HEK293 (cell line): ENCODE measurements around the gene DPP9.
A peak's percentile ranks its signal among the peaks of the same experiment; 100 is the strongest.

ENCODE experiments used
- CTCF ChIA-PET: fragments of 350-600 bp; formaldehyde crosslinking; extraction: SDS; loops from one replicate; lab custom pipeline; 2021; ENCODE audit warnings: antibody characterized with exemption; lab: Yijun Ruan, JAX
- POLR2A ChIA-PET: fragments of 300-600 bp; formaldehyde crosslinking; extraction: SDS; loops from one replicate; lab custom pipeline; 2020; ENCODE audit warnings: antibody characterized with exemption, inconsistent platforms; lab: Yijun Ruan, JAX
- H3K27ac ChIP-seq: fragments of 200-500 bp; sonication (Bioruptor generic); 2 replicates; pipeline ENCODE4 v1.5.1; 2014; ENCODE audit warnings: low read depth, low read length, control low read depth, inconsistent platforms; ENCODE audit errors: extremely low read depth
- H3K36me3 ChIP-seq, 2 experiments: fragments of 200-500 bp in 1 of 2; sonication (Bioruptor generic) in 1 of 2; 1 replicate in 1 of 2; 2 replicates in 1 of 2; pipeline ENCODE4 v1.5.1; 2014 to 2017; ENCODE audit warnings: inconsistent platforms in 2 of 2, low read length in 2 of 2; ENCODE audit not compliant: control insufficient read depth in 2 of 2, insufficient read depth in 1 of 2
- H3K4me1 ChIP-seq: fragments of 200-500 bp; sonication (Bioruptor generic); 2 replicates; pipeline ENCODE4 v1.5.1; 2014; ENCODE audit warnings: mild to moderate bottlenecking, low read length, inconsistent platforms; ENCODE audit not compliant: control insufficient read depth, insufficient read depth
- H3K4me3 ChIP-seq: 2 replicates; pipeline ENCODE4 v1.5.1; 2011; ENCODE audit warnings: low read depth, mild to moderate bottlenecking, control low read depth, low read length, moderate library complexity
- H3K9me3 ChIP-seq: fragments of 200-500 bp; sonication (Bioruptor generic); 2 replicates; pipeline ENCODE4 v1.5.1; 2014; ENCODE audit warnings: low read depth, low read length, inconsistent platforms; ENCODE audit not compliant: control insufficient read depth, insufficient read depth
- AEBP2 ChIP-seq: fragments of 450-650 bp; formaldehyde crosslinking; IDR thresholded peaks from 2 replicates; pipeline ENCODE4 v1.5.1; 2016; ENCODE audit warnings: missing biosample characterization, missing genetic modification characterization, borderline replicate concordance
- ATF2 ChIP-seq: fragments of 450-650 bp; formaldehyde crosslinking; IDR thresholded peaks from 2 replicates; pipeline ENCODE4 v1.5.1; 2016; ENCODE audit warnings: missing biosample characterization, missing genetic modification characterization, low read depth
- EGR2 ChIP-seq: fragments of 450-650 bp; formaldehyde crosslinking; IDR thresholded peaks from 2 replicates; pipeline ENCODE4 v1.5.1; 2016; ENCODE audit warnings: low read depth, missing biosample characterization, missing genetic modification characterization
- GLI4 ChIP-seq: fragments of 450-650 bp; formaldehyde crosslinking; IDR thresholded peaks from 2 replicates; pipeline ENCODE4 v1.5.1; 2016; ENCODE audit warnings: missing biosample characterization, missing genetic modification characterization
- KLF16 ChIP-seq: fragments of 450-650 bp; formaldehyde crosslinking; IDR thresholded peaks from 2 replicates; pipeline ENCODE4 v1.5.1; 2017; ENCODE audit warnings: missing biosample characterization, missing genetic modification characterization
- KLF8 ChIP-seq: fragments of 450-650 bp; formaldehyde crosslinking; IDR thresholded peaks from 2 replicates; pipeline ENCODE4 v1.5.1; 2016; ENCODE audit warnings: missing biosample characterization, missing genetic modification characterization
- REST ChIP-seq: fragments of 450-650 bp; formaldehyde crosslinking; IDR thresholded peaks from 2 replicates; pipeline ENCODE4 v1.5.1; 2016; ENCODE audit warnings: missing biosample characterization, missing genetic modification characterization
- SETDB1 ChIP-seq: IDR thresholded peaks from one replicate; pipeline ENCODE4 v1.6.1; 2017; ENCODE audit warnings: mild to moderate bottlenecking, low read length, moderate library complexity, mixed read lengths; ENCODE audit not compliant: insufficient read length
- YY2 ChIP-seq: fragments of 450-650 bp; formaldehyde crosslinking; IDR thresholded peaks from 2 replicates; pipeline ENCODE4 v1.5.1; 2016; ENCODE audit warnings: missing biosample characterization, missing genetic modification characterization
- ZBTB17 ChIP-seq: fragments of 450-650 bp; formaldehyde crosslinking; IDR thresholded peaks from 2 replicates; pipeline ENCODE4 v1.5.1; 2016; ENCODE audit warnings: missing biosample characterization, missing genetic modification characterization
- ZBTB49 ChIP-seq: fragments of 450-650 bp; formaldehyde crosslinking; IDR thresholded peaks from 2 replicates; pipeline ENCODE4 v1.5.1; 2016; ENCODE audit warnings: missing biosample characterization, missing genetic modification characterization, low read depth
- ZFP3 ChIP-seq: fragments of 450-650 bp; formaldehyde crosslinking; IDR thresholded peaks from 2 replicates; pipeline ENCODE4 v1.5.1; 2016; ENCODE audit warnings: low read depth, missing biosample characterization, missing genetic modification characterization
- ZFP37 ChIP-seq: fragments of 450-650 bp; formaldehyde crosslinking; IDR thresholded peaks from 2 replicates; pipeline ENCODE4 v1.5.1; 2016; ENCODE audit warnings: missing biosample characterization, missing genetic modification characterization
- ZFP41 ChIP-seq: fragments of 450-650 bp; formaldehyde crosslinking; IDR thresholded peaks from 2 replicates; pipeline ENCODE4 v1.5.1; 2016; ENCODE audit warnings: missing biosample characterization, missing genetic modification characterization, borderline replicate concordance
- ZNF501 ChIP-seq: fragments of 450-650 bp; formaldehyde crosslinking; IDR thresholded peaks from 2 replicates; pipeline ENCODE4 v1.5.1; 2016; ENCODE audit warnings: missing biosample characterization, missing genetic modification characterization
- ZNF561 ChIP-seq: fragments of 450-650 bp; IDR thresholded peaks from 2 replicates; pipeline ENCODE4 v1.5.1; 2018; ENCODE audit warnings: missing biosample characterization, missing genetic modification characterization, borderline replicate concordance
- ZNF660 ChIP-seq: fragments of 450-650 bp; IDR thresholded peaks from 2 replicates; pipeline ENCODE4 v1.5.1; 2018; ENCODE audit warnings: missing biosample characterization, mild to moderate bottlenecking, missing genetic modification characterization
- ZNF768 ChIP-seq: fragments of 450-650 bp; formaldehyde crosslinking; IDR thresholded peaks from 2 replicates; pipeline ENCODE4 v1.5.1; 2018; ENCODE audit warnings: missing biosample characterization, mild to moderate bottlenecking, missing genetic modification characterization
- TF ChIP-seq, protein P1 (sequence below): sonication (generic); formaldehyde crosslinking; IDR thresholded peaks from 2 replicates; pipeline ENCODE4 v1.8.1; 2022; ENCODE audit warnings: mild to moderate bottlenecking, moderate library complexity, missing genetic modification reagents

The DPP9 gene

GRCh38 chr19:4768934-4769777 lies 45.5 kb upstream of the DPP9 start (continued):
- TF ChIP-seq GLI4 (tag by site-specific recombination) (0 out of 2 replicates have a peak, but pooled peaks have one; percentile 19), REST (tag by site-specific recombination) (peak; percentile 100), SETDB1 (no peak), ZFP37 (peak; percentile 63; the same call in 1 of the 2 replicates), ATF2 (tag by site-specific recombination) (0 out of 2 replicates have a peak, but pooled peaks have one; percentile 55), YY2 (tag by site-specific recombination) (peak; percentile 73), ZNF660 (tag by site-specific recombination) (0 out of 2 replicates have a peak, but pooled peaks have one; percentile 61), ZFP3 (no peak), KLF8 (peak; percentile 71), ZBTB17 (tag by site-specific recombination) (peak; percentile 73), ZNF501 (peak; percentile 76; the same call in 1 of the 2 replicates), ZNF561 (tag by site-specific recombination) (peak; percentile 90; the same call in 1 of the 2 replicates)
- TF ChIP-seq, protein P1, sequence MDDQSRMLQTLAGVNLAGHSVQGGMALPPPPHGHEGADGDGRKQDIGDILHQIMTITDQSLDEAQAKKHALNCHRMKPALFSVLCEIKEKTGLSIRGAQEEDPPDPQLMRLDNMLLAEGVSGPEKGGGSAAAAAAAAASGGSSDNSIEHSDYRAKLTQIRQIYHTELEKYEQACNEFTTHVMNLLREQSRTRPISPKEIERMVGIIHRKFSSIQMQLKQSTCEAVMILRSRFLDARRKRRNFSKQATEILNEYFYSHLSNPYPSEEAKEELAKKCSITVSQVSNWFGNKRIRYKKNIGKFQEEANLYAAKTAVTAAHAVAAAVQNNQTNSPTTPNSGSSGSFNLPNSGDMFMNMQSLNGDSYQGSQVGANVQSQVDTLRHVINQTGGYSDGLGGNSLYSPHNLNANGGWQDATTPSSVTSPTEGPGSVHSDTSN (CRISPR knock-in tag), result peak; percentile 99
- TF ChIP-seq, all 188 proteins: peak for 67

DNA sequence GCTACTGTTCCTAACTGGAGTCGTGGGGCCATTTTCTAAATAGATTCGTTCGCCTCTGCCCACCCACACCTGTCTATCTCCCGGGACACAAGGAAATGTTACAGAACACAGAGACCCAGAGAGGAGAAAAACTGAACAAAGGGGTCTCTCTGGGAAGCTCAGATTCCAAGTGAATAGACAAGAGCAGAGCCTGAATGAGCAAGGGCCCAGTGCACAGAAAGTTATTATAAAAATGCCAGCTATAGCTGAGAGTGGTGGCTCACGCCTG lies 40.7 kb upstream of the DPP9 start:
- no peak overlapping the region for H3K4me3 ChIP-seq
- ChIA-PET CTCF (interaction anchor here (0.6 to 1.6 kb wide), 6 partner anchors 11 to 669 kb away, joined by 3 to 5 read pairs (median 4); partner anchors contain the start of gene FEM1A), POLR2A (no interaction called here)
- TF ChIP-seq ZFP41 (tag by site-specific recombination) (no peak), ZBTB49 (tag by site-specific recombination) (no peak), EGR2 (tag by site-specific recombination) (no peak), AEBP2 (tag by site-specific recombination) (no peak), ZNF768 (tag by site-specific recombination) (no peak), KLF16 (tag by site-specific recombination) (no peak)
- TF ChIP-seq, all 188 proteins: peak for 0
- H3K27ac ChIP-seq, result no peak overlapping the region
- H3K9me3 ChIP-seq, result no peaks in the 10 kb centered on the region
- H3K36me3 ChIP-seq, result no peaks in the 10 kb centered on the region
- H3K4me1 ChIP-seq, result no peaks in the 10 kb centered on the region
